AG20443 (cell line): ENCODE data around the gene IMPA2.
A peak's percentile ranks its signal among the peaks of the same experiment; 100 is the strongest.

Experiments
- DNase-seq: peaks from one replicate; pipeline ENCODE4 v3.0.0; 2012; ENCODE audit warnings: low spot score, mixed read lengths

Gene IMPA2

GRCh38 chr18:12008181-12008767, 27.0 kb downstream of the IMPA2 start:
- DNase-seq, result no peak

GRCh38 chr18:12008842-12009580, 27.7 kb downstream of the IMPA2 start:
- no peak for DNase-seq

DNA sequence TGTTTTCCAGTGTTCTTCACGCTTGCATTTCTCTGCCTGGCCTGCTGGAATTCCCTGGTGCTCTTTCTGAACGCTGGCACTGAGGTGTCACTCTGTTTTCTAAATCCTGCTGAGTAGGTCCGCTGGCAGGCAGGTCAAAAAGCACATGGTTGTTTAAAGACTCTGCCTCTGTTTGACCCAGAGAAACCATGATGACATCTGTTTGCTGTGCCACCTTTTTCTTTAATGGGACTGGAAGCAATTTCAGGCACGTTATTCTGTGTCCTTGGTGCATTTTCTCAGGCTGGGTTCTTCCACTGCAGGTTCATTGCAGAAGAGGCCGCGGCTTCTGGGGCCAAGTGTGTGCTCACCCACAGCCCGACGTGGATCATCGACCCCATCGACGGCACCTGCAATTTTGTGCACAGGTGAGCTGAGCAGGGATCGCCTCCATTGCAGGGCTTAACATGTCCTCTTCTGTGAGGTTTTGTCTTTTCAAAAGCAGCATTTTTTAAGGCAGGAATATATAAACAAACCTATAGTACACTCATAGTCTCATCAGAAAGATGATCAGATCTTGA, 28.4 kb downstream of the IMPA2 start:
- DNase-seq, result no peak

DNA sequence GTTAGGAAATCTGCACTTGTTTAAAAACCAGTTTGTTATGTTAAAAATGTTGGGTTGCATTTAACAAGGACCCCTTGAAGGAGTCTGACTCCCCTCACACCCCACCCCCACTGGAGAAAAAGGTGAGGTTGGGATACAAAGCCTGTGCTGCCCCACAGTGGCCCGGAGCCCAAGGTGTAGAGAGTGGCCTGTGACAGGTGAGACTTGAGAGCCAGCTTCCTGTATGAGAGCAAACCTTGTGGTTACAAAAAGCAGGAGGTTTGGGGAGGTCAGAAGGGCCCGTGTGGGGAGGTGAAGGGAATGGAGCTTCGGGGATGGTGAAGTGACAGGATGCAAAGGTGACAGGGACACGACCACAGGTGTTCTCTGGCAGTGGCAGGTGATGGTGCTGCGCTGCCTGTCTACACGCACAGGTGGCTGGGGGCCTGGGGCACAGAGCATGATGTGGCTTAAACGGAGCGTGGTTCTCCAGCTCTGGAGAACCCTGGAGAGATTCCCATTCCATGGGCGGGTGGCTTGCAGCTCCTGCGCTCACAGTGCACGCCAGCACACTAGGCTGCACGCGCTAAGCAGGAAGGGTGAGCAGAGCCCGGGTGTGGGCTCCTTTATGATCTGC, 29.0 kb downstream of the IMPA2 start:
- no peak for DNase-seq

- no peak for DNase-seq
Observed at GRCh38 chr18:12011199-12011956, 30.1 kb downstream of the IMPA2 start.

DNA sequence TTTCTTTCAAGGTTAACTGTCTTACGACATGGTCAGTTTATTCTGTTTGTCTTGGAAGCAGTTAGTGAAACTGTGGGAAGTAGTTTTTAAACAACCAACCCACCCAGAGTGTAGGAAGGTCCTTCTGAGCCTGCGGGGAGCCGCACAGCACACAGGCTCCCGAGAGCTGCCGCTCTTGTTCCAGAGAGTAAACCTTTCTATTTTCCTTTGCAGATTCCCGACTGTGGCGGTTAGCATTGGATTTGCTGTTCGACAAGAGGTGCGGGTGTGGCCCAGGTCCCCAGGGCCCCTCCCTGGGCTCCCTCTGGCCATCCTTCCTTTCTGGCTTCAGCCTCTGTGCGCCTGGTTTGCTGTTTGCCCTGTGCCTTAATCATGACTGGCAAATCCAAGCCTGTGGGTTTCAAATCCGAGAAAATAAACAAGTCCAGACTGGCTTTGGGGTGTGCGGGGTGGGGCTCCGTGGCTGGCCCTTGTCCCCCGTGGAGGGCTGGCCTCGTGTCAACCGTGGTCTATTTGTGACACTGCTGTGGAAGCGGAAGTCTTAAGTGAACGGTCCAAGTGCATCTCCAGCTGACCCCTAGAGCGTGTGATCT, 30.7 kb downstream of the IMPA2 start:
- DNase-seq, result no peak

DNA sequence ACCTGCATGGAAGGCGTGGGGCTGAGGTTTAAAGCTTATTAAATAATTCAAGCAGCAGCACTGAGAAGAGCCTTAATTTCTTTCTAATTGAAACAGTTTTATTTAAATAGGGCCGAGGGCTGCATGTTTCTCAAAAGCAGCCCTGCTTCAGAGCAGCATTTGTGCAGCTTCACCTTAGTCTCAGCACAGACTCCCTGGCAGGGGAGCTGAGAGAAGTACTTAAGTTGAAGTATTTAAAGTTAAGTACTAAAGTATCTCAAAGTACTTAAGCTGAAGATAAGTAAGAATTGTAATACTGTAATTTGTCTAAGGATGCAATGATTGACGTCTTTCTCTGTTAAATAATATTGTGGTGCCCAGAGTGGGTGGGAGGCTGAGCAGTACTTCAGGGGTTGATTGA, 31.4 kb downstream of the IMPA2 start:
- DNase-seq, result no peak

DNA sequence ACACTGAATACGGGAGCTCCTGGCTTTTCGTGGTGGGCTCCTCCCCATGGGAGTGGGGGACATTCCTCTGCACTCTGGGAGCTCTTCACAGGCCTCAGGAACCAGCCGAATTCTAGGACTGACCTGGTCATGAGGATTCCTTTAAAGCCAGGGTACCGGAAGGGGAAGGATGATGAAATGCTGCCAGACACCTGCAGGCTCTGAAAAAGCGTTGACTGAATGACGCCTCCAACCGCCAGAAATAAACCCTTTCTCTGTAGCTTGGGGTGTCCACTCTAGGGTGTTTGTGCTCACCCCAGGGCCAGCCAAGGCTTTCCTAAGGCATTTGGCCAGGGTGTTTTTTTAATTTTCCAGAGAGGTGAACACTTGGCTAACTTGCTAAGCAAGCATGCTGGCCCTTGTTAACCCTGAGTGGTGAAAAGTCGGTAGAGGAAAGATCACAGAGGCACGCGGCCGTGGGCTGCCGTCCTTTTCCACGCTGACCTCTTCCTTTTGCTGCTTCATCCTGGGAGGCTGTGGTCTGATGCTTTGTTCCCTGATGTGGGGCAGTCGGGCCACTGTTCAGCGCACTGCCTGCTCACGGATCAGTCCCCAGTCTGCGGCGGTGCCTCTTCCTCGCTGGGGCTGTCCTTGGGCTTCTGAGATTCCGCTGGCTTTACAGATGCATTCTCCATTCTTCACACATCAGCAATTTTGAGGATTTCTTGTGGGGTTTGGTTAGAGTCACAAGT, 32.0 kb downstream of the IMPA2 start:
- DNase-seq, result no peak

GRCh38 chr18:12014086-12014485, 32.8 kb downstream of the IMPA2 start:
- no peak for DNase-seq

DNA sequence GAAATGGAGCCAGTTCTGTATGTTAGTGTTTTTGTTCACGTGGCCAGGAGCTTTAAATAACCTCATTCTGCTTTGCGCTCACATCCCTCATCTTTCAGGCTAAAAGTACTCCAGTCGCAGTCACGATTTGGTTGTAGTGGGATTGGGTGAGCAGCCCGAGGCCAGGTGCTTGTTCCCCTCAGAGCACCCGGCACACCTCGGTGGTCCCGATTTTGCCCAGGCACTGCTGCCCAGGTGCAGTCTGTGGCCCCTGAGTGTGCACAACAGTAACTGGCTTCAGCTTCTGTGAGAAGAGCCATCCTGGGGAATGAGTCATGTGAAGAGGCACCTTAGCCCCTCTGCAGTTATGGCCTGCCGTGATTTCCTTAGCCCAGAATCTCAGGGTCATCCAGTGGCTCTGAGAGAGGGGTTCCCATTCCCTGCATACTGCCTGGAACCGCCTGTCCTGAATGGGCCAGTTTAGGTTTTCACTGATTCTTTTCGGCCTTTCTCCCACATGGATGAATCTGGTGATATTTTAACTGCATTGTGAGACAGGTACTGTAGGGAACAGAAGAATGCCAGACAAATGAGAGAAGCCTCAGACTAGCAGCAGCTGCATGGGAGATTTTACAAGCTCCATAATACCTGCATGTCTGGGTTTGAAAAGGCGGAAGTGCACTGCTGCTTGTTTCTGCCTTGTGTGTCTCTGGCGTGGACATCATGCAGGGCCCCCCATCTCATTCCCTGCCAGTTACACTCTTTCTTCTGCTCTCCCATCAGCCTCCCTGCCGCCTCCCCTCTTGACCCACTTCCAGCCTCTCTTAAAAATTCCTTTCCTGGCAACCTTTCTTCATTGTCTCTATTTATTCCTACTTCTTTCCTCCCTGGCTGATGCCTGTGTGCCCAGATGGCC, 33.5 kb downstream of the IMPA2 start:
- no peak for DNase-seq

- peak; percentile 27 for DNase-seq
Observed at GRCh38 chr18:12015416-12016062, 34.2 kb downstream of the IMPA2 start.

DNA sequence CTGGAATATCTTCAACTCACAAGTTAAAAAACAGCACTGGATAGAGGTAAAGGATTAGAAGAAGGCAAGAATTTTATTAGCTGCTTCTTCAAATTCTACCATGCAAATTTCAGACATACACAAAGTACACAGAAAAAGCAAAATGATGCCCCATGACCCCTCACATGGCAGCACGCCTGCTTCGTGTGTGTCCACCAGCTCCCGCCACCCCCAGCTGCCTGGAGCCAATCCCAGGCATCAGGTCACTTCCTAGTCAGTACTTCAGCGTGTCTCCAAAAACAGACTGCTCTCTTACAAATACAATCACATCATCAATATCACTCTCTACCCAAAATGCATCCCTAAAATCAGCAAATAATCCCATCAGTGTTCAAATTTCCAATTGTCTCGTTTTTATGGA, 35.8 kb downstream of the IMPA2 start:
- no peak for DNase-seq

- no peak for DNase-seq
Observed at GRCh38 chr18:12018861-12019260, 37.6 kb downstream of the IMPA2 start.

DNA sequence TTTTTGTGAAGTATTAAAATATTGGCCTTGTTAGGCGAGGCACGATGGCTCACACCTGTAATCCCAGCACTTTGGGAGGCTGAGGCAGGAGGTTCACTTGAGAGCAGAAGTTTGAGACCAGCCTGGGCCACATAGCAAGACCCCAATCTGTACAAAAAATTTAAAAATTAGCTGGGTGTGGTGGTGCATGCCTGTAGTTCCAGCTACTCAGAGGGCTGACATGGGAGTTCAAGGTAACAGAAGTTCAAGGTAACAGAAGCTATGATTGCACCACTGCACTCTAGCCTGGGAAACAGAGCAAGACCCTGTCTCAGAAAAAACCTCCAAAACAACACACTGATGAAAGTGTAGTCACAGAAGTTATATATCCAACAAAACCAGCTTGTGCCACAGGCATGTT, 39.8 kb downstream of the IMPA2 start:
- no peak for DNase-seq

DNA sequence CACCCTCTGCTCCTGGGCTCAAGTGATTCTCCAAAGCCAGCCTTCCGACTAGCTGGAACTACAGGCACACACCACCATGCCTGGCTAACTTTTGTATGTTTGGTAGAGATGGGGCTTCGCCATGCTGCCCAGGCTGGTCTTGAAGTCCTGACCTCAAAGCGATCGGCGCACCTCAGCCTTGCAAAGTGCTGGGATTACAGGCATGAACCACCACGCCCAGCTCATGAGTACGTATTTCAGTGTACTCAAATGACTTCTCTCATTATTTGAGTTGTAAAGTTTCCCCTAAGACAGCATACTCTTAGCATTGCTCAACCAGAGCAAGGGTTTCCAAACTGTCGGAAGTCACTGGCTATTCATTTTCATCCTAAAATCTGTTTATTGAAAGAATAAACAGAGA, 40.3 kb downstream of the IMPA2 start:
- DNase-seq, result no peak

GRCh38 chr18:12023375-12023774, 42.1 kb downstream of the IMPA2 start:
- no peak for DNase-seq

GRCh38 chr18:12026562-12026961, 45.3 kb downstream of the IMPA2 start:
- DNase-seq, result no peak

GRCh38 chr18:12027046-12027445, 45.7 kb downstream of the IMPA2 start:
- peak; percentile 31 for DNase-seq

GRCh38 chr18:12027480-12027879, 46.2 kb downstream of the IMPA2 start:
- DNase-seq, result no peak
